ENCODE results near the gene ZNF644.
"Not testable (repeated sequence)": the region's sequence is repeated elsewhere in the genome, so short reads cannot be mapped to it uniquely, and the experiment has no call there.

The ZNF644 gene

GRCh38 chr1:90925928-90926869 is 95.6 kb downstream of the ZNF644 start:
- DNase-seq: peak in 1 of 2 experiments; percentile 25

DNA sequence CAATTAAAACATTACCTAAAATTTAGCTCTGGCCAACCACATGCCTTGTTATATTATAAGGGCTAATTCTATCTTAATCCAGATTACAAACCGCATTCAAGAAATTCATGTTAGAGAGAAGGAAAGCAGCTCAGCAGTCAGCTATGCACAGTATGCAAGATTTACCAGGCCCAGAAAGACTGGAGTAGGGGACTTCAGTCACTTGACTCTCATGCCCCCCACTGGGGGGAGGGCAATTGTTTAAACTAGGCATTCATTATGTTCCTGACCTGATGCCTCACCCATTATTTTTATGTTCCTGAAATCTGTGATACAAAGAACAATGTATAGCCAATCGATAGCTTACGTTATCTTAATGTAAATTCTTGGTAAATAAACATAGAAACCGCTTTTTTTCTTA is 96.9 kb downstream of the ZNF644 start:
- no peak for DNase-seq

DNA sequence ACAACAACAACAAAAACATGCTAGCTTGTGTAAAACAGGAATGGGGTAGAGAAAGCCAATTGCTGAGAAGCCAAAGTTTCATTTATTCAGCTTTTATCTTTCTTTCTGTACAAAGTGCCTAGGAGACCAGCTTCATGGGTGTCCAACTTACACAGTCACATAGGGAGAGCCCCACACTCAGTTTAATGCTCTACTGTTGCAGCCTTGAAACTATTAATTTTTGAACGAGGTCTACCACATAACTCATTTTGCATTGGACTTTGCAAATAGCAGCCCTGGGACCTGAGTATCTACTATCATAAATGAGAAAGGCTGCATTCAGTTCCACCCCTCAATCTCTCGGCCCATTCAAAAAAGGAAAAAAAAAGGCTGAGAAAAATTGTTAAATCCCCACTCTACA is 98.8 kb downstream of the ZNF644 start:
- no peak for DNase-seq

DNA sequence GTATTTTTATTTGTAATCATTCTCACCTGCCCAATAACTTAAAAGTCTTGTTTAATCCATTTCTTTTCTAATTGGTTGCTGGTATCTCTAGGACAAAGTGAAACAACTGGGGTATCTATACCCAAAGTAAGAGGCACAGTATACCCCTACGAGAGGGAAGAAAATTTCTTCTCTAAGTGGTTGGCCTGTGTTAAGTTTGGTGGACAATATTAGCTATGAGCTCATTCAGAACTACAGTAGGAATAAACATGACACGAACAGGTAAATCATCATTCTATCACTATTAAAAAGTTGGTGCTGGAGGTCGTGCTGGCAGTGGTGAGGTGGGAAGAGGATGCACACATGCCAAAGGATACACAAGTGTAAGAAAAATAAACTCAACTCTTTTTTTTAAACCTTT is 99.6 kb downstream of the ZNF644 start:
- DNase-seq: no peak

DNA sequence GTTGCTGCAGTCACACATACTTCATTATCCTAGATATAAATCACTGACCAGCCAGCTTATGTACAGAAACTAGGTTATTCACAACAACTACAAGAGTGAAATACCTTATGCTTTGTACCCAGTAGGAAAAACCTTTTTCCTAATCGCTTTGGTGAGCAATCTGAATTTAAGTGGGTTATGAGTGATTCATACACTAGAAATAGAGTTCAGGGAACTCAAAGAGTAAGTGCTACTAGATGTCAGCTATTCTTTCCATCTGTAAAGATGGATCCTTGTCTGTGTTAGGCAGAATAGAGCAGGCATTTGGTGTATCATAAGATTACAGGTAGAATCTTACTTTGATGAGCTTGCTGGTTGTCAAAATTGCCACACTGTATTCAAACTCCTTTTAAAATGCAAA is 101.9 kb downstream of the ZNF644 start:
- DNase-seq: no peak

GRCh38 chr1:90919190-90919719 is 102.6 kb downstream of the ZNF644 start:
- DNase-seq: no peak

DNA sequence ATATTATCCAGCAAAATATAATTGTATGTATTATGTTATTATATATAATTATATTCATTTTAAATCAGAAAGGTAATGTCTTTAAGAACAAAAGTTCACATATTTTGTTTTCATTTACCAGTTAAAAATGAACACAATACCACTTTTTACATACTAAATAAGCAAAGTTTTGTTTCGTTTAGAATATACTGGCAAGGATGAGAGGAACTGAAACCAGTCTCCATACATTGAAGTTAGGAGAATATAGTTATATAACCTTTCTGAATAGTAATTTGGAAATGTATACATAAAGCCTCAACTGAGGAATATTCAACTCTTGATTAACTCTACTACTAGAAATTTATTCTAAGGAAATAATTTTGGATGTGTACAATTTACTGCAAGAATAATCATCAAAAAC is 110.5 kb downstream of the ZNF644 start:
- DNase-seq: no peak

- no peak for DNase-seq
Observed at GRCh38 chr1:90902672-90903071, 119.2 kb downstream of the ZNF644 start.

DNA sequence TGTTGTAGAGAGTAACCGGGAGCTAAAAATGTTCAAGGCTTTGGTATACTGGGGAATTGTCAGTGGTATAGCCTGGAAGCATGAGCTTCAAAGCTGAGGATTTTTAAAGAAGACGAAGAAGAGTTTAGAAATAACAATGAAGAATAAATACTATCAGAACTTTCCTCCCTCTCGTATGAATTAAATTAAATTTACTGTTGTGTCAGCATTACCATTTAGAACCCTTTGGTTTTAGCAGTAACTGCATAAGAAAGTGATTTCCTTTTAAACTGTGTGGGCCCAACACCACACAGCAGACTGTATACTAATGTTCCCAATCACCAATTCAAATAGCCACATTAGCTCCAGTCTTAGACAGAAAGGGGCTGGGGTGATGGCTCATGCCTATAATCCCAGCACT is 122.6 kb downstream of the ZNF644 start:
- DNase-seq: no peak

DNA sequence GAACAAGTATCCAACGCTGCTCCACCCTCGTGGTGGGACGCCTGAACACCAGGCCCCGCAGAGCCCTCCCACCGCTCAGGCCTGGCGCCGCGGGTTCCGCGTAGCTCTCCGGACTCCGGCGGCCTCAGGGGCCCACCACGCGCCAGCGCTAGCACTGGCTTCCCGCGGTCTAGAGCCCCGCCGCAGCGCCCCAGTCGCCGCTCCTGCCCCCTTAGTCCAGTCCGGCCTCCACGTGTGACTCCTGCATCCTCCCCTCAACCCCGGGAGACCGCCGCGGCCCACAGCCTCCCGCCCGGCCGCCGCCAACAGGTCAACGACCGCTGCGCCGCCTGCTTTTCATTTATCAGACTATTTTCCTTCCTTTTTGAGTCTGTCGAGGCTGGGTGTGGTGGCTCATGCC is 128.2 kb downstream of the ZNF644 start:
- not testable (repeated sequence) for DNase-seq

DNA sequence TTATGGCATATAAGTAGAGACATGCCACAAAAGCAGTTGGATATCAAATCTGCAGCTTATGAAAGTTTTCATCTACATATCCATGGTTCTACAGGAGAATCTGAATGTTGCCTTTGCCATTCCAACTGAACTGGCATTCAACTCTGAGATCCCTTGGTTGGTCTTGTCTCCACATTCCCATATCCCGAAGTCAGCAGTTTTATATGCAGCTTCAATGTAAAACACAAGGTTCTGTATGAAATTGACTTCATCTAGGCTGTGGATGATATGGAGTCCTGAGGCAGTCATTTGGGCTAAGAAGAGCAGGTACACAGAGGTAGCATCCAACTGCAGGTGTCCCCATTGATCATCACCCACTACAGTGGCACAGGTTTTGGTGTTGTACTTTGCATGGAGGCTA is 129.0 kb downstream of the ZNF644 start:
- DNase-seq: not testable (repeated sequence)

DNA sequence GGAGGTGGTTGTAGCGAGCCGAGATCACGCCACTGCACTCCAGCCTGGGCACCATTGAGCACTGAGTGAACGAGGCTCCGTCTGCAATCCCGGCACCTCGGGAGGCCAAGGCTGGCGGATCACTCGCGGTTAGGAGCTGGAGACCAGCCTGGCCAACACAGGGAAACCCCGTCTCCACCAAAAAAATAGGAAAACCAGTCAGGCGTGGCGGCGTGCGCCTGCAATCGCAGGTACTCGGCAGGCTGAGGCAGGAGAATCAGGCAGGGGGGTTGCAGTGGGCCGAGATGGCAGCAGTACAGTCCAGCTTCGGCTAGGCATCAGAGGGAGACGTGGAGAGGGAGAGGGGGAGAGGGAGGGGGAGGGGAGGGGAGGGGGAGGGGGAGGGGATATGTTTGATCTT is 129.6 kb downstream of the ZNF644 start:
- DNase-seq: not testable (repeated sequence)

DNA sequence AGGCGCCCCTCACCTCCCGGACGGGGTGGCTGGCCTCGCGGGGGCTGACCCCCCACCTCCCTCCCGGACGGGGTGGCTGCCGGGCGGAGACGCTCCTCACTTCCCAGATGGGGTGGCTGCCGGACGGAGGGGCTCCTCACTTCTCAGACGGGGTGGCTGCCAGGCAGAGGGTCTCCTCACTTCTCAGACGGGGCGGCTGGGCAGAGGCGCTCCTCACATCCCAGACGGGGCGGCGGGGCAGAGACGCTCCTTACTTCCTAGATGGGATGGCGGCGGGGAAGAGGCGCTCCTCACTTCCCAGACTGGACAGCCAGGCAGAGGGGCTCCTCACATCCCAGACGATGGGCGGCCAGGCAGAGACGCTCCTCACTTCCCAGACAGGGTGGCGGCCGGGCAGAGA is 130.1 kb downstream of the ZNF644 start:
- not testable (repeated sequence) for DNase-seq

DNA sequence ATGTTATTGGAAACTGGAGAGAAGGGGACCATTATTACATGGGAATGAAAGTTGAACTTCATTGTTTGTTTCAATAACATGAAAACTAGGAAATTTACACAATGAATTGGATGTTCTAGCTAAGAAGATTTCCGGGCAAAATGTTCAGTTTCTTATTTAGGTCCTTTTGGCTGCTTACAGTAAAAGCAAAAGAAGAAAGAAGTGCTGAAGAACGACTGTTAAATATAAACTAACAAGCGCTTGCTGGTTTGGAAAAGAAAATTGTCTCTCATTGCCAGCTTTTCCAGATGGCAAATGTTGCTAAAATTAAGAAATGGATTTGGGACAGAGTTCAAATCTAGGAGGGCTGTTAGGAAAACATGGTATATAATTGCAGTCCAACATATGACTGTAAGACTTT is 139.6 kb downstream of the ZNF644 start:
- DNase-seq: no peak

- no peak for DNase-seq
Observed at GRCh38 chr1:90881034-90881433, 140.8 kb downstream of the ZNF644 start.

GRCh38 chr1:90879281-90879680 is 142.6 kb downstream of the ZNF644 start:
- no peak for DNase-seq

DNA sequence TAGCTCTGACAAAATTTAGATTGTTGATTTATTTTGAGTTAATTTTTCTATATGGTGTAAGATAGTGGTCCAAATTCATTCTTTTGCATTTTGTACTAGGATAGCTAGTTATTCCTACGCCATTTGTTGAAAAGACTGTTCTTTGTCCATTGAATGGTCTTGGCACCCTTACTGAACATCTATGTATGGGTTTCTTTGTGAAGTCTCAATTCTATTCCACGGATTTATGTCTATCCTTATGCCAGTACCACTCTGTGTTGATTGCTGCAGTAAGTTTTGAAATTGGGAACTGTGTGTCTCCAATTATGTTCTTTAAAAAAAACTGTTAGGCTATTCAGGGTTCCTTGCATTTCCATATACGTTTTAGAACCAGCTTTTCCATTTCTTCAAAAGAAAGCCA is 145.7 kb downstream of the ZNF644 start:
- no peak for DNase-seq
